ENCODE data around the gene NPRL2. TPM values are rescaled to one million over a fixed set of nuclear protein-coding genes. Genes with fewer than 3 reads are reported as not detected.

NPRL2 gene
- total RNA-seq (2022) (23.7 and 29.8 TPM in 2 replicates), Bru-seq, nascent RNA (percentile 58 among the genes with signal in this experiment), BruChase-seq, experiment 1, labeled RNA remaining after a 2-hour chase (percentile 67 among the genes with signal in this experiment), BruChase-seq, experiment 2, labeled RNA remaining after a 6-hour chase (percentile 76 among the genes with signal in this experiment)
- long read RNA-seq, transcript NPRL2-201 (11 exons, 1,700 nt), result major isoform, 40 of 73 reads
- long read RNA-seq, partial matches to known transcripts, result 7 of 73 reads
- long read RNA-seq, other reads (novel, unspliced or antisense), result 26 of 73 reads

GRCh38 chr3:50350527-50351322 lies at the start of gene NPRL2, which contains the start of gene CYB561D2:
NPRL2 (minus strand) TSS chr3:50350775; CDS start chr3:50350652, 123 bp downstream.
CYB561D2 (plus strand) TSS chr3:50350862; CDS start chr3:50351434, 572 bp downstream.
- CTCF ChIA-PET, result interaction anchor here (0.5 to 2.2 kb wide), 10 partner anchors 14 to 265 kb away, joined by 3 to 10 read pairs (median 4); partner anchors contain the start of genes GNAI2 and HEMK1
- Histone ChIP-seq H3K4me1 (peaks cover 3% of the 10 kb centered on the region; the same call in 1 of the 2 replicates), H3K27me3 (replicated peaks; ENCODE audit: control insufficient read depth, insufficient read depth, low read length) (no peaks in the 10 kb centered on the region), H3K36me3 (ENCODE audit: control insufficient read depth, insufficient read depth, low read length) (peaks cover 4% of the 10 kb centered on the region; the same call in 1 of the 2 replicates), H3K4me3 (ENCODE audit: low read depth, low read length) (peak within 1 kb of the TSS; percentile 91), H3K9me3 (no peaks in the 10 kb centered on the region)
- BruUV-seq (replicated peaks), result no TSS peak
- peak; percentile 96 for DNase-seq
- TF ChIP-seq CTCF (IDR thresholded peaks at IDR 0.05; ENCODE audit: insufficient read depth in 1 of 2, low read depth in 1 of 2, low read length in 1 of 2, severe bottlenecking in 1 of 2, unreplicated experiment in 1 of 2), result no peak
- H3K4me3 Mint-ChIP-seq (ENCODE audit: unreplicated experiment), result peak within 1 kb of the TSS; percentile 76
- no peaks in the 10 kb centered on the region for H3K27me3 Mint-ChIP-seq (ENCODE audit: insufficient read depth, unreplicated experiment)
- peaks cover 12% of the 10 kb centered on the region for H3K4me1 Mint-ChIP-seq (ENCODE audit: low read depth, unreplicated experiment)
- POLR2A ChIA-PET, result interaction anchor here (0.6 to 2.5 kb wide), 7 partner anchors 14 to 1833 kb away, joined by 3 to 42 read pairs (median 7); partner anchors contain the start of genes IFRD2, MANF and TUSC2
- H3K27ac Mint-ChIP-seq (ENCODE audit: unreplicated experiment), result peak within 1 kb of the TSS; percentile 81
- peaks cover 34% of the 10 kb centered on the region for H3K36me3 Mint-ChIP-seq (ENCODE audit: insufficient read depth, unreplicated experiment)
- intact Hi-C loops (cut with micrococcal nuclease; ENCODE audit: unreplicated experiment), result loop anchor here (1.0 to 5.0 kb wide), 2 partner anchors 9 to 262 kb away; partner anchors contain the start of genes CISH and TMEM115
- H3K9me3 Mint-ChIP-seq (ENCODE audit: unreplicated experiment), result no peaks in the 10 kb centered on the region

DNA sequence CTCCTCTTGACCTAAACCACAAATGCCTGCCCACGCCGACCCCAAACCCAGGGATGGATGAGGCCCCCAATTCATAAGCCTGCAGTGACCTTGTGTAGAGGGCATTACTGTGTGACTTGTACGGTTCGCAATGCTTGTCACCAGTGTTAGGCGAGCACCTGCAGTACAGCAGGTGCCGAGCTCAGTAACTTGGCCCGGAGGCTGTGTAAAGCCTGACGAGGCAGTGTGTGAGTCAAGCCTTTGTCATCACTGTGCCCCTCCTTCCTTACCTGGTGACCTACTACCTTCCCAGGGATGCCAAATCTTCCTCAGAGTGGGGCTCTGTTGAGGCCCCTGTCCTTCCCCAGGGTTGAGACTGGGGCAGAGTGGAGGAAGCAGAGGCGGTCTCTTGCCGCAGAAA lies 45.9 kb upstream of the NPRL2 start:
- Mint-ChIP-seq H3K36me3 (ENCODE audit: insufficient read depth, unreplicated experiment) (no peaks in the 10 kb centered on the region), H3K4me1 (ENCODE audit: low read depth, unreplicated experiment) (no peaks in the 10 kb centered on the region), H3K9me3 (ENCODE audit: unreplicated experiment) (no peaks in the 10 kb centered on the region), H3K27me3 (ENCODE audit: insufficient read depth, unreplicated experiment) (peaks cover 3% of the 10 kb centered on the region), H3K4me3 (ENCODE audit: unreplicated experiment) (no peak overlapping the region), H3K27ac (ENCODE audit: unreplicated experiment) (no peak overlapping the region)
- no peak for TF ChIP-seq CTCF (IDR thresholded peaks at IDR 0.05; ENCODE audit: insufficient read depth in 1 of 2, low read depth in 1 of 2, low read length in 1 of 2, severe bottlenecking in 1 of 2, unreplicated experiment in 1 of 2)
- Histone ChIP-seq H3K36me3 (ENCODE audit: control insufficient read depth, insufficient read depth, low read length) (no peaks in the 10 kb centered on the region), H3K4me3 (ENCODE audit: low read depth, low read length) (no peak overlapping the region), H3K9me3 (no peaks in the 10 kb centered on the region), H3K27me3 (replicated peaks; ENCODE audit: control insufficient read depth, insufficient read depth, low read length) (no peaks in the 10 kb centered on the region), H3K4me1 (no peaks in the 10 kb centered on the region)
- DNase-seq, result no peak
- intact Hi-C loops (cut with micrococcal nuclease; ENCODE audit: unreplicated experiment), result no loop called here
- CTCF ChIA-PET, result no interaction called here
- no TSS peak for BruUV-seq (replicated peaks)
- POLR2A ChIA-PET, result no interaction called here

GRCh38 chr3:50395070-50395860 lies 44.7 kb upstream of the NPRL2 start:
- Histone ChIP-seq H3K27me3 (replicated peaks; ENCODE audit: control insufficient read depth, insufficient read depth, low read length) (no peaks in the 10 kb centered on the region), H3K9me3 (no peaks in the 10 kb centered on the region), H3K36me3 (ENCODE audit: control insufficient read depth, insufficient read depth, low read length) (no peaks in the 10 kb centered on the region), H3K4me1 (no peaks in the 10 kb centered on the region), H3K4me3 (ENCODE audit: low read depth, low read length) (no peak overlapping the region)
- ChIA-PET CTCF (no interaction called here), POLR2A (no interaction called here)
- Mint-ChIP-seq H3K4me3 (ENCODE audit: unreplicated experiment) (no peak overlapping the region), H3K36me3 (ENCODE audit: insufficient read depth, unreplicated experiment) (no peaks in the 10 kb centered on the region), H3K27ac (ENCODE audit: unreplicated experiment) (no peak overlapping the region), H3K4me1 (ENCODE audit: low read depth, unreplicated experiment) (no peaks in the 10 kb centered on the region), H3K27me3 (ENCODE audit: insufficient read depth, unreplicated experiment) (peaks cover 3% of the 10 kb centered on the region), H3K9me3 (ENCODE audit: unreplicated experiment) (no peaks in the 10 kb centered on the region)
- BruUV-seq (replicated peaks), result no TSS peak
- intact Hi-C loops (cut with micrococcal nuclease; ENCODE audit: unreplicated experiment), result no loop called here
- TF ChIP-seq CTCF (IDR thresholded peaks at IDR 0.05; ENCODE audit: insufficient read depth in 1 of 2, low read depth in 1 of 2, low read length in 1 of 2, severe bottlenecking in 1 of 2, unreplicated experiment in 1 of 2), result no peak
- DNase-seq, result no peak
